GM19324 (cell line): ENCODE results near the gene HEMK1.

Experiments
- ATAC-seq: cut with Tn5 transposase; IDR thresholded peaks from one replicate; pipeline ENCODE4 v1.9.1; 2021; ENCODE audit warnings: mild to moderate bottlenecking, moderate library complexity; ENCODE audit not compliant: unreplicated experiment, low FRiP score

The HEMK1 gene

GRCh38 chr3:50572801-50573371 lies 3.6 kb downstream of the HEMK1 start:
- ATAC-seq, result no peak

- no peak for ATAC-seq
Measured at GRCh38 chr3:50573566-50574443, 4.5 kb downstream of the HEMK1 start.

GRCh38 chr3:50574444-50574831 lies 5.1 kb downstream of the HEMK1 start:
- ATAC-seq, result no peak

DNA sequence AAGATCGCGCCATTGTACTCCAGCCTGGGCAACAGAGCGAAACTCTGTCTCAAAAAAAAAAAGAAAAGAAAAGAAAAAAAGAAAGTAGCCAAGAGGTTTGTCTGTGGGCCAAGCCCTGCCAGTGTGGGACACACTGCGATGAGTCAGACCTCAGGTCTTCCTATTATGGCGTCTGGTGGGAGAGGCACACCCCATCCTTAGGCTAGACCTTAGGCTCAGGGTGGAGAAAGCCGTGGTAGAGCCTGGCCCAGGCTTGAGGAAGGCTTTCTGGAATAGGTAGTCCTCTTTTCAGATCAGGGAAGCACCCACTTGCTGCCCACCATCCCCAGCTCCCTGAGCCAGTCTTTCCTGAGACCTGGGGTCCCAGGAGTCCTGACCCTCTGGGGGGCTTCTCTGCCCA lies 6.0 kb downstream of the HEMK1 start:
- ATAC-seq, result no peak

- no peak for ATAC-seq
Measured at GRCh38 chr3:50577348-50577747, 8.0 kb downstream of the HEMK1 start.

DNA sequence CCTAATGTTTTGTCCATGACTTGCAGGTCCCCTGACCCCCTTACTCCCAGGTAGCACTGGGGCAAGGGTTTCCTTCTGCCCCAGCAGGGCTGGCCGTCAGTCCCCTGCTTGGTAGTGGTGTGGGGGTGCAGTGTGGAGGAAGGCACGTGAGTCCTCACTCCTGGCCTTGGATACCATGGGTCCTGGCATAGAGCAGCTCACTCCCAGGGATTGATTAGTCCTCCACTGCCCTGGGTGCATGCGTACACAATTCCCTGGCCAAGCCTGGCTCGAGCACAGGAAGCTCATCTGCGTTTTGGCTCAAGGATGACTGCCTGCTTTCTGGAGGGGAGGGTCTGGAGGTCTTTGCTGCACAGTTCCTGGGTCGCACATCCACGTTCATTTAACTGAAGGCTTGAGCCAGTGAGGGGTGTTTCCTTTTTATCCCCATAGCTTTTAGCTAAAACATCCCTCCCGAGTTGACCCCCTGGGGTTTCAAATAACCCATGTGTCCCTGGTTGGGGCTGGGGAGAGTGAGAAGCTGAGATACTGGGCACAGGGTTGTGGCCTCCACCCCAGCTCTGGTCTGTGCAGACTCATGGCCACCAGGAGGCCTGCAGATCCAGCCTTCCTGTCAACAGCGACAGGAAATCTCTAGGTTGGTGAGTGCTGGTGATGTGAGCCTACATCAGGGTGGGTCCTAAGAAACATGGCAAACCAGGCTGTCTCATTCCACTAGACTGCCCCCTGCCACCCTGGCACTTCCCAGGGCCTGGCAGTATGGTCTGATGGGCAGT lies 11.5 kb downstream of the HEMK1 start:
- ATAC-seq, result no peak

DNA sequence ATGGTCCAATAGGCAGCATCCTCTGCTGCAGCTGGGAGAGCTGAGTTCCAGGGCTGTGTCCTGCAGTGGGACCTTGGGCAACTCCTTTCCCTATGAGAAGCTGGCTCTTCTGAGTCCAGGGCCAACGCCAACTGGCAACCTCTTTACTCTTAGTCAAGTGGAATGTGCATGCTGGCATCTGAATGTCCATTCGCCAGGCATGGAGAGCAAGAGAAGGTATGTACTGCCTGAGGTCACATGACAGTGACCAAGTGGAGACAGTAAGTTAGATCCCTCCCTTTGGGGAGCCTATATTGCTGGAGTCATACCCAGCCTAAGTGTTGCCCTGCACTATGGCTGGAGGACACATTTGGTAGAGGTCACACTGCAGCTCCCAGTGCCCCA lies 12.1 kb downstream of the HEMK1 start:
- no peak for ATAC-seq

- no peak for ATAC-seq
Measured at GRCh38 chr3:50582083-50582482, 12.8 kb downstream of the HEMK1 start.

GRCh38 chr3:50583897-50584296 lies 14.6 kb downstream of the HEMK1 start:
- ATAC-seq, result no peak

DNA sequence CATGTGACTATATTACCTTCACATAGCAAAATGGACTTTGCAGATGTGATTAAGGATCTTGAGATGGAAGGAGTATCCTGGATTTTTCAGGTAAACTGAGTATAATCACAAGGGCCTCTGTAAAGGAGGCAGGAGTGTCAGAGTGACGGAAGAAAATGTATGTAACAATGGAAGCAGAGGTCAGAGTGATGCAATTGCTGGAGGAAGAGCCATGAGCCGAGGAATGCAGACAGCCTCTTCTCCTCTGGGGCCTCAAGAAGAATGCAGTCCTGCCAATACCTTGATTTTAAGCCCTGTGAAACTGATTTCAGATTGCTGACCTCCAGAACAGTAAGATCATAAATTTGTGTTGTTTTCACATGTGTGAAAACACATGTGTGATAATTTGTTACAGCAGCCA lies 15.1 kb downstream of the HEMK1 start:
- ATAC-seq, result no peak

- ATAC-seq, result no peak
Measured at GRCh38 chr3:50585919-50586762, 16.8 kb downstream of the HEMK1 start.

GRCh38 chr3:50586763-50587070 lies 17.4 kb downstream of the HEMK1 start:
- ATAC-seq, result no peak

- ATAC-seq, result no peak
Measured at GRCh38 chr3:50587373-50587772, 18.1 kb downstream of the HEMK1 start.

DNA sequence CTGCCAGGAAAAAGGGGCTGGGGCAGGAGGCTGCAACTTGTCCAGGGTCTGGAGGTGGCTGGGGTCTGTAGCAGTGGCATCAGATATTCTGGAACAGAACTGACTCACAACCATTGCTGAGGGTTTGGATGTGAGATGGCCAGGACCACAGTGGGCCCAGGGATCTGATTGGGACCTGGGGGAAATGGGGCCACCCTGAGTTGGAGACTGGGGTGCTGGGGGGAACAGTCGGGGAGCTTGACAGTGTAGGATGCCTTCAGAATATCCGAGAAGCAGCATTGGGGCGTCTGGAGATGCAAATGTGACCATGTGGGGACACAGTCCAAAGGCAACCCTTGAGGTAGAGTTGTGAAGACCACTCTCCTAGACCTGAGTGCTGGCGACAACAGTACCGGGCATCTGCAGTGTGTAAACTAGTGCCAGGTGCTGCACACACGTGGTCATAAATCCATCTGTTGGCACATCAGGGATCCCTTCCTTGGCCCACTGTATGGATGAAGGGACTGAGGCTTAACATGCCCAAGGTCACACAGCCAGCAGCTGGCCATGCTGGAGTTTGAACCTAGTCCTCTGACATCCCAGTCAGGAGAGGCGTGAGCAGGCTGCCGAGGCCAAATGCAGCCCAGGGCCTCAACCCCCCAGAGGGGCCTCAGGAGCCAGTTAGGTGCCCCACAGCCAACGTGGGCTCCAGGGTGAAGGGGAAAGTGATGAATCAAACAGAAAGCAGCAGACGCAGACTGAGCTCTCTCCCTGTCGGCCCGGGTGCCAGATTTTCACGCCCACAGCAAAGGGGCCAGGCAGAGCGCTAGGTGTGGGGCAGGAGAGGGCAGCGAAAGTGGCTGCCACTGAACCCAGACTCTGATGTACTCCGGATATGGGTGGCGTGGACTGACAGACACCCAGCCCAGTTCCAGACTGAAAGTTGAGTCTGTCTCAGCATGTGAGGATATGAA lies 18.8 kb downstream of the HEMK1 start:
- ATAC-seq, result no peak

GRCh38 chr3:50588759-50589433 lies 19.6 kb downstream of the HEMK1 start:
- ATAC-seq, result no peak

GRCh38 chr3:50591196-50591741 lies 21.9 kb downstream of the HEMK1 start:
- no peak for ATAC-seq

GRCh38 chr3:50592568-50592967 lies 23.2 kb downstream of the HEMK1 start:
- ATAC-seq, result no peak

DNA sequence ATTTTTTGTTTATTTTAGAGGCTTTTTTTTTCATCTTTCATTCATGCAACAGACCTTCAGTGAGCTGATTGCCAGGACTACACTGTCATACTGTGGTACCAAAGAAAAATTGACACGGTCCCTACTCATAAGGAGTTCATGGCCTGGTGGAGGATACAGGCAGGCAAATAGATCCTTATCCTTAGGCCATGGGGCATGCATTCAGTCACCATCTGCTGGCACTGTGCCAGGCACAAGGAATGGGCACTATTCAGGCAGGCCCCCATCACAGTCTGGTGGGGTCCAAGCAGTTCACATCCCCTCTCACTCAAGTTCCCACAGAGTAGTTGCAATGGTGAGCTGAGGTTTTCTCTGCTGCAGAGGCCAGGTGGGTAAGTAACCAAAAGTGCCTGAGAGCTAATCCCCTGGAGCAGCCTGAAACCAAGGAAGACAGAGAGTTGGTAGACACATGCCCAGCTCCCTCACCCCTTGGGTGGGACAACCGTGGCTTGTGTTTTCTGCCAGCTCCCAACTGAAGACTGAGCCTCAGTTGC lies 25.0 kb downstream of the HEMK1 start:
- ATAC-seq, result no peak
